H54 (cell line): ENCODE data around the gene ASCL3.
A peak's percentile ranks its signal among the peaks of the same experiment; 100 is the strongest.

Experiments
- DNase-seq: peaks from one replicate; pipeline ENCODE4 v3.0.0; 2011; ENCODE audit warnings: low spot score, mixed read lengths; ENCODE audit not compliant: insufficient read length
- FAIRE-seq: peaks from 3 replicates; lab custom pipeline; 2011; peaks lifted over from hg19 to GRCh38; lab: Jason Lieb, UNC
- POLR2A ChIP-seq: IDR thresholded peaks from 2 replicates; pipeline ENCODE4 v1.6.1; 2011; ENCODE audit warnings: low read depth, mild to moderate bottlenecking, low read length

Gene ASCL3

DNA sequence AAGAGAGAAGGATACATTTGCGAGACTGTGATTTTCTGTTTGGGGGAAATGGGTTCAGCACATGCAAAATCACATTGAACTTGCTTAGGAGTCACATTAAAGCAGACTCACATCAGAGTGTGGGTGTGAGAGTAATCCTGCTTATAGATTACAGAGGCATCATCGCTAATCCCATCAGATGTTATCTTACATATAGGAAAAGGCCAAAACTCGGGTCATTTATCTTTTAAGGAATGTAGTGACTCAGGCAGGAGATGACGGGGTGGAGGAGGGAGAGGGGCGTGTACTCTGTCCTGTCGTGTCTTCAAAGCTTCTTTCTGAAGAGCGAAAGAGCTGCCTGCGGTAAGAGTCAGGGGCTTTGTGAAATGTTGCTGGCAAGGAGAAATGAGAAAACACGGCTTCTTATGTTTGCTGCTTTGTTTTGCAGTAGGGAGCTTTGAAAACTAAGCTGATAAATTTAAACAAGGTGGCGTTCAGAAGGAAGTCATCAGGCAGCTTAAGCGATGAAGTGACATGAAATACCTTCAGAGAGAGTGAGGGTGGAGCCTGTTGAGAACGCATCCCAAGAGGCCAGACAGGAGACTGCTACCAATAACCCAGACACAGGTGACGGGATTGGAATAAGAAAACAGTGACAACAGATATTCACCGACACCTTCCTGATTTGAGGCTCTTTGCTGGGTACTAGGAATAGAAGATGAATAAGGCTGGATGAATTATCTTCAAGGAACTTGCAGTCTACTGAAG is 7.9 kb downstream of the ASCL3 start:
- TF ChIP-seq POLR2A = no peak
- FAIRE-seq = peak; percentile 48
- DNase-seq = peak; percentile 53

DNA sequence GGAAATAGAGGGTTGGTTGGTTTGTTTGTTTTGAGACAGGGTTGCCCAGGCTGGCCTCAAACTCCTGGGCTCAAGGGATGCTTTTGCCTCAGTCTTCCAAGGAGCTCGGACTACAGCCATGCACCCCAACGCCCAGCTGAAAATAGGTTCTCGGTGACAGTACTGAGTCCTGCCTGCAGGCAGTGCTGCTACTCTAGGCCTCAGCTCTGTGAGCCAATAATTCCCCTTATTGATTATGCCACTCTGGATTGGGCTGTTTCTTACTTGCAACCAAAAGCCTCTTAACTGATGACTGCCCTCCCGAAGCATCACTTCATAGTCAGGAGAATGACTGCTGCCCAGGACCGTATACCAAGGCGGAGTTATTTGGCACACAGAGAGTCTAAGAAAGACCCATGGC is 8.9 kb downstream of the ASCL3 start:
- no peak for FAIRE-seq
- no peak for DNase-seq
- TF ChIP-seq POLR2A = no peak

DNA sequence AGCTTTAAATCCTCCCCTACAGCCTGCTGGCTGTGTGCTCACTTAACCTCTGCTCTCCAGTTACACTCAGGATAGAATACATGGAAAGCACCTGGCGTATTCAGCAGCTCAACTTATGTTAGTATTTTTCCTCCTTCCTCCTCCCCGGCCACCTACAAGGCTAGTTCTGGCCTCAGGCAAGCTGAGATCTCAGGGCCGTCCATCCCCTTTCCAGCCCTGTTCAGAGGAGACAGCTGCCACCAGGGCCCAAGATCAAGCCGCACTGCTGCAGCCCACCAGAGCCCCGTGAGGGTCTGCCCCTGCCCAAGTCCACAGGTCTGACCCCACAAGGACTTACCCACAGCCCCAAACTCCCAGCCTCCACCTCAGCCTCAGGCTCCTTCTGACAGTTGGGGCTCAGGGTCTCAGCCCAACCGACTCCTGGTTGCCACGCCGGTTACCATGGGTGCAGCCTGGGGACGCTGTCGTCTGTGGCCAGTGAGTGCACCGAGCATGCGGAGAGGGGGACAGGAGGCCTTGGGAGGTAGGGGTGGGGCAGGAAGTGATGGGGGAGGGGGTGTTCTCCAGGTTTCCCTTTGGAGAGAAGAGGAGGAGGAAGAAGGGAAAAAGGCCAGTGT is 10.1 kb downstream of the ASCL3 start, which contains the start of gene C11orf16:
Gene C11orf16 (minus strand): TSS at position 384 of the 617 bp plus-strand sequence. CDS start 639 bp downstream, outside the sequence.
- no peak for DNase-seq
- no peak for FAIRE-seq
- no peak for TF ChIP-seq POLR2A

DNA sequence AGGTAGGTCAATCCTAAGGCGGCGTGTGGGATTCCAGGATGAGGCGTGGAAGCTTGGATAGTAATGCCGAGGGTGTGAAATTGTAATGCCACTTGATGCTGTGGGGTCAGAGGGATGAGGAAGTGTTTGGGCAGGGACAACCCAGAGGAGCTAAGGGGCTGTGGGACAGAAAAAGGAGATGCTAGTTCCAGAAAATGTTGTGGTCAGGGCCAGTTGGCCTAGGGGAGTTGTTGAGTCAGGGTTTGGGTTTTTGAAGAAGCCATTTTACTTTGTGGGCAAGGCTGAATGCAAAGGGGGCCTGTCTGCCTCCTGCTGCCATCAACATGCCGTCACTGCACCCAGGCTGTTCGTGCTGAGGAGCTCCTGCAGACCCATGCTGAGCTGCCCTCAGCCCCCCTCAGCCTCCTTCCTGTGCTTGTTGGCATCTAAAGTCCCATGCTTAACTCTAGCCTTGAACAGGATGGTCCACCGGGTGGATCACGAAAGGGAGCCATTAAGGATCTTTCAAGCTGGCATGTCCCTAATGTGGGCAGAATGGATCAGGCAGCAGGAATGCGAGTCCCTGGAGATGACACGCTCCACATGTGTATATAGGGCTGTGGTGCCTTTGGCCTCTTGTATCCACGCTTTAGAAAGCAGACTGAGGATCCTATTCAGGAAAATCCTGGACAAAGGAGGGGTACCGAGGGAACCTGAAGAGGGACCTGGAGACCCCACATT is 12.2 kb downstream of the ASCL3 start:
- no peak for TF ChIP-seq POLR2A
- FAIRE-seq = no peak
- no peak for DNase-seq

DNA sequence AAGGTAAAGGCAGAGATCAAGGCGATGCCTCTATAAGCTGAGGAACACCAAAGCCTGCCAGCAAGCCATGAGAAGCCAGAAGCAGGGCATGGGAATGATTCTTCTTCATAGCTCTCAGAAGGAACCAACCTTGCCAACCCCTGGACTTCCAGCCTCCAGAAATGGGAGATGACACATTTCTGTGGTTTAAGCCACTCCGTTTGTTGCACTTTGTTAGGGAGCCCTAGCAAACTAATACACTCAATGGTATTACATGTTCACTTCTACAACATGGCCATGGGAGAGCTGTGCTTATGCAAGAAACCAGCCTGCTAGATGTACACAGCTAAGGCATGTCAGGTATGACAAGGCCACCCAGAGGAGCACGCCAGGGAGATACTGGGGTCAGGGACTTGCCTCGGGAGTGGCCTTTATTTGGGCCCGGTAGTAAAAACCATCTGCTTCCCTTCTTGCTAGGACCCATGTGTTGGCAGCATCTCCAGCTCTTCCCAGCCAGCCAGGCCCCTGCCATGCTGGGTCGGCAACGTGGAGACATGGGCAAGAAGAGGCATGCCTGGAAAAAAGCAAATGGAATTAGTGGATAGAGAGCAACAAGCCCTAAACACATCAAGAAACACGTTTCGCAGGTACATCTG is 13.7 kb downstream of the ASCL3 start:
- DNase-seq = no peak

DNA sequence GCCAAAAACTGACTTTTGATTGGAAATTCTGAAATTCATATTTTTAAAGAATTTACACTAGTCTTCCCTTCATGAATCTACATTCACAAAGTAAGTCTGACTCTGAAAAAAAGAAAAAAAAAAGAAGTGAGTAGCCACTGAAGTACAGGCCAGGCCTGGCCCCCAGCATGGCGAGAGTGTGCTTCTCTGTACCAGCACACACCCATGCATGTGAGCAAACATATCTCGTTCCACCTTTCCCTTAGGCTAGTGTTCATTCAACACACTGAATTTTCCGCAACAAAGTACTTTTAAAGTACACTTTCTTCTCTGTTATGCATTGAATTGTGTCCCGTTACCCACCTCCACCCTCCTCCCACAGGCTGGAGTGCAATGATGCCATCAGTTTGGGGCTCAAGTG is 14.6 kb downstream of the ASCL3 start:
- no peak for DNase-seq
- no peak for TF ChIP-seq POLR2A
- no peak for FAIRE-seq

More for the DNA sequence above, 13.7 kb downstream of the ASCL3 start:
- no peak for FAIRE-seq
- no peak for TF ChIP-seq POLR2A

DNA sequence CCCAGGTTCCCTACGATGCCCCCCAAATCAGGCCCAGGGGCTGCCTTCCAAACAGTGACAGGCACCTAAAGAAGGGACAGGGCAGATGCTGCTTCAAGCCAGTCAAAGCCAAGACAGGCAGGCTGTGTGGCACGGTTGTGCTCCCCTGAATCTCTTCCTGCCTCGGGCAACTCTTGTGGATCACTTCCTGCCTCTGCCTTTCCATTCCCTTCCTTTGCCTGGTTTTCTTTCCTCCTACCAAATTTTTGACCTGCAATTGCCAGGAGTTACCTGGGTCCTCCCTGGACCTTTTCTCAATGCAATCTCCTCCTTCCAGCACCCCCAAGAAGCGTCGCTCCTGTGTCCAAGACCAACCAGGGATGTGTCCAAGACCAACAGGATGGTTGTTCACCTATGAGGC is 15.6 kb downstream of the ASCL3 start:
- no peak for DNase-seq
- TF ChIP-seq POLR2A = no peak
- FAIRE-seq = no peak

DNA sequence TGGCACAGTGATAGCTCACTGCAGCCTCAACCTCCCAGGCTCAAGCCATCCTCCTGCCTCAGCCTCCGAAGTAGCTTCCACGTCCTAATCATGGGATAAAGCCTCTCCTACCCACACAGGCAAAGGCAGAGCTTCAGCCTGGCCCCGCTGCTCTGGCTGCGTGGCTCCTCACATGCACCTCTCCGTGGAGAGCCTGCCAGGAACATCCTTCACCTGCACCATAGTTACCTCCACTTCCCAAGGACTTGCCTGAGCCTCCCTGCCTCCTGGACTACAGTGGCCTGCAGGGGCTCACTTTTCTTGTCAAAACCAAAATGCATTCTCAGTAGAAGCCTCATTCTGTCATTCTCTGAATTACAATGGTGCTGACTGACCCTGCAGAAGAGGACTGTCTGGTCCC is 16.6 kb downstream of the ASCL3 start:
- TF ChIP-seq POLR2A = no peak
- no peak for FAIRE-seq
- no peak for DNase-seq

DNA sequence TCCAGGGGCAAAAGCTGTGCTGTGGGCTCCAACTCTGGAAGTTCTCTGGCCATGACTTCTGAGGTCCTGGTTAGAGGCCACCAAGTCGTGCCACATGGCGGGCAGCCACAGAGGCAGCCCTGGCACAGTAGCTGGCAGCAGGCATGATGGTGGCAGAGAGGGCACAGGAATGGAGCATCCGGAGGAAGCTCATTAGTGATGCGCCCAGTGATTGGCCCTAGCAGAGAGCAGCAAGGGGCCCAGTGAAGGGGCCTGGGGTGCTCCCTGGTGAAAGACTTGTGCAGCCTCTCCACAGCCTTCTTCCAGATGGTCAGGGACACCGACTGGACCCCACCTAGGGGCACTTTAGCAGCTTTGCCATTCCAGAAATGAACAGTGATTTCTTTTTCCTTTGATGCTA is 17.1 kb downstream of the ASCL3 start:
- no peak for DNase-seq
- no peak for FAIRE-seq
- no peak for TF ChIP-seq POLR2A

DNA sequence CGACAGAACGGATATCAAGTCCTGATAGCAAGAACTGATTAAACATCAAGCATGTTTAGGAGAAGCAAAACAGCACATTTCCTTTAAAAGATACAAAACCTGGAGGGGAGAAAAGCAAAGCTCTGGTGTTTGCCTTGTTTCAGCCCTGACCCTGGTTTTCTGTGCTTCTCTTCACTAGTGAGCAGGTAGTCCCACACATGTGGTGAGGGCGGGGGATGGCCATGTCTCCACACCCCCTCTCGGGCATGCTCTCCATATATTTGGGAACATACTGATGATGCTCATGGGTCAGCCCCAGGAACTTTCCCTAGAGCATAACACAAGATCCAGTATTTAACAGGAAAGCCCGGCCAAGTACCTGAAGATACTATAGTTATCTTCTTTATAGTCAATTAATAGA is 20.1 kb downstream of the ASCL3 start:
- no peak for TF ChIP-seq POLR2A
- FAIRE-seq (no peak), DNase-seq (no peak)

DNA sequence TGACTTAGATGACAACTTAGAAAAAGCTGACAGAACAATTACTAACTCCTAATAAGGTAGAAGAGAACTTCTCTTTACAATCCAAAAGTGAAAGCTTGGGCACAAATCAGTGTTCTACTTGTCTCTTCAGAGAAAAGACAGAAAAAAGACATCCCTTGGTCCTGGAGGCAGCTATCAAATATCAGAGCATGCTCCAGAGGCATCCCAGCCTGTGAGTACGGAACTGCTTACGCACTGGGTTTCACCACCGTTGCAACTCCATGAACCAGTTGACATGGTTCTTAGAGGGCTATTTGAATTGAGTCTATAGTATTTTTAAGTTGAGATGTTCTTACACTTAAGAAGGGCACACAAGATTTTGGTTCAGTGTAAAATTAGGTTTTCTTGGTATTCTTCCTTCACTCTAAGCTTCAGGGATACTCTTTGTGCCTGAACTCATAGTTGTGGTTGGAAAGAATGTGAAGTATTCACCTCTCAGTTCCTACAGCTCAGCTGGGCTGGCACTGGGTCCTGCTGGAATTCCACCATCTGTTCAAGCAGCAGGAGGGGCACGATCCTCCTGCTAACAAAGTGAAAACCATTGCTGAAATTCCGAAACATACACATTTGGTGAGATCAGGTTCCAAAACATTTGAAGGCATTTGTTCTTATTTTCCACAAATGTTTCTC is 25.5 kb downstream of the ASCL3 start:
- FAIRE-seq (peak; percentile 90), DNase-seq (peak; percentile 89)
- TF ChIP-seq POLR2A = no peak

DNA sequence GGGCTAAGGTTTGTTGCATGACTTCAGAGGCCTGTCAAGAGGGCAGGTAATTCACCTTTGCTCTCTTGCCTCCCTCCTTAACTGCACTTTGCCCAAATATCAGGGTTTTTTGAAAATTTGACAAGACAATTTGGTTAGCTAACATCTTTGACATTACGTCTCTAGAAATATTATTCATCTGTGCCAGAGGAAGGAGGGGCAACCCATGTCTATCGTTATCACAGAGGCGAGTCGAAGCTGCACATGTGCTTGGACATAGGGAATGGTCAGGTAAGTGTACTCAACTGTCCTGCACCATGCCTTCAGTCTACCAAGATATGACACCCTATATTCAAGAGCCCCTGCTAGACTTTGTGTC is 28.2 kb downstream of the ASCL3 start:
- FAIRE-seq (no peak), DNase-seq (no peak)
- TF ChIP-seq POLR2A = no peak

DNA sequence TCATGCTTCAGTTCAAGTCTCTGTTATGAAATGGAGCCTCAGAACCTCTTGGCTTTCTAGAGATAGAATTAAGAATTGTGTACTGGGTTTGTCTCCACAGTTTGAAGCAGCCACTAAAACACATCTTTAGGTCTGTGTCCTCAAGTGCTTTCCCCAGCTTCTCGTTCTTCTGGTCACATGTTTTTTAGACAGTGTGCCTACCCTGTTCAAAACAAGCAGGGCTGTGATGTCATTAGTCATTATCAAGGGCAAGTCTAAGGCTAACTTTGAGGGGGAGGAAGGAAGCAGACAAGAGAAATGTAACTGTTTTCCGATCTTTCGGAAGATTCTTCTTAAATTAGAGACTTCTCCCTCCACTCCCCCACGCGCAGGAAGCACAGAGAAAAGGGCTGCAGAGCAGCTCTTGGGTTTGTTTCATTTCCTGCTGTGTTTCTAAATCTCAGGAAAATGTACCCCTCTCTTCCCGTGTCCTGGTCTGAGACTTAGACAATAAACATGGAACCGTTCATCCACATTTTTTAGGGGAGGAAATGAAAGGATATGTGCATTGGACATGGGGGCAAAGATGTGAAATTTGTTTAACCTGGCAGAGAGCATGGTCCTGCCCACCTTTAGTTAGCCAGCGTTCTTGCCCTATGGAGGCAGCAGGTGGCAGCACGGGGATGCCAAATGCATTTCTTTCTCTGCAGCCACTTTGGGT is 28.7 kb downstream of the ASCL3 start:
- DNase-seq = no peak
- TF ChIP-seq POLR2A = no peak
- FAIRE-seq = no peak
